Astrocyte of the cerebellum (primary cell): ENCODE measurements around the gene MYO3B.
A peak's percentile ranks its signal among the peaks of the same experiment; 100 is the strongest.

ENCODE experiments used
- DNase-seq: peaks from one replicate; pipeline ENCODE4 v3.0.0-alpha.2; 2011; ENCODE audit warnings: low read depth
- H3K4me3 ChIP-seq: 2 replicates; pipeline ENCODE4 v1.5.1; 2011; ENCODE audit warnings: mild to moderate bottlenecking, low read depth, low read length, moderate library complexity
- CTCF ChIP-seq: IDR thresholded peaks from 2 replicates; pipeline ENCODE4 v1.5.1; 2012; ENCODE audit warnings: low read length, low read depth, moderate library complexity, mild to moderate bottlenecking; ENCODE audit errors: missing control alignments
- in situ Hi-C: cut with HindIII; loops from 2 replicates; pipeline ENCODE4 v1.10.0; 2017; ENCODE audit warnings: low sequenced_read_pairs

The MYO3B gene

DNA sequence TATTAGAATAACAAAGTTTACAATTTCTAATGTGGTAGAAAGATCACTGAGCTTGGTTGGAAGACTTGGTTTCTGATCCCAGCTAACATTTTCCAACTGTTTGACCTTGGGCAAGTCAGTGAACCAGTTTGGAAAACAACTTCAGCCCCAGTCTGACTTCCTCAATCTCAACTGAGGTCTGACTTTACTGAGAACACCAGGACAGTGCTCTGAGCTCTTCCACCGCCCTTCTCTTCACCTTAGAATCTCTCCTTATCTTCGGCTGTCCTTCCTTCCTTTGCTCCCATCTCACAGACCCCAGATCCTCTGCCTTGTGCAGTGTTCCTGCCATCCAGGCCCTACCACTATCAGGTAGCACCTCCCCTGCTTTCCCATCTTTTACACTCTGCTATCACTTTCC lies 343.4 kb downstream of the MYO3B start:
- H3K4me3 ChIP-seq, result no peak overlapping the region
- no peak for DNase-seq
- in situ Hi-C loops, result no loop called here
- TF ChIP-seq CTCF, result no peak

DNA sequence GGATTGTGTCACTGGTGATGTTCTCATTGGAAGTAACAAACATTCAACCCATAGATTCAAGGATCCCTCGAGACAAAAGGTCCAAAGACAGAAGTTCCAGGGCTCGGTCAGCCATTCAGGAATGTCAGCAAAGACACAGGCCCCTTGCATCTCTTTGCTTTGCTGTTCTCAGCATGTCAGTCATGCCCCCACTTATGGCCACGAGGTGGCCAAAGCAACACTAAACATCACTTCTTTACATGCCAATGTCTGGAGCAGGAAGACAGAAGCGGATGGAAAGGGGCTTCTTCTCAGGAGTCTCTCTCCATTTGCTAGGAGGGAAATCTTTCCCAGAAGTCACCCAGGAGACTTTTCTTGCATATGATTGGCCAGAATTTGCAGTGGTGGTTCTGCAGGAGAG lies 345.6 kb downstream of the MYO3B start:
- no peak overlapping the region for H3K4me3 ChIP-seq
- no peak for DNase-seq
- TF ChIP-seq CTCF, result no peak
- in situ Hi-C loops, result no loop called here

DNA sequence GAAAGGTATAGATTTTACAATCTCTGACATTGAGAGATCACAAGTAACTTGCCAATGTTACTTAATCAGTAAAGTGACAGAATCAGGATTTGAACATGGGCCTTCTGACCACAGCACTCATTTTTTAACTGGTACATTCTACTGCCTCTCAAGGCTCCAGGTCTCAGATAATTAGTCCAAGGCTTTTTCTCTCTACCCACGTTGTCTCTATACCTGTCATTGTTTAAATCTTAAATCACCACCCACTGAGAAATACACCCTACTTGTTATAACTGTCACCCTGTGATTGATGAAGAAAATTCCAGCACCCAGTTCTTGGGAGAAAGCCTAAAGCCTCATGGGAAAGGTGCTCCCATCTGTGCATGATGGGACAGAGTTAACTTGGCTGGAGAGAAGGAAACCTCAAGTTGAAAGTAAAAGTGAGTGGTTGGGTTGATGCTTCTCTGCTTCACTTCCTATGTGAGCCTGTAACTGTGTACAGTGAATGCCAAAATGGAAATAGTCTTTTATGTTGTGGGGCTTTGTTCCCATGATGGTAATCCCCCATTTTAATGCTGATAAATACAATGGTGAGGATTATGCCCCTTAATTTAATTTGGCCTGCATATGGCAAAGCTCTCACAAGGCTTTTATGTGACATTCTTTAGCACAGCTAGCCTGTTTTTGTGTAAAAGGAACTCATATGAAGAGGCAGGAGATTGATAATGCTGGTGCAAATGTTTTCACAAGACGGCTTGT lies 347.1 kb downstream of the MYO3B start:
- in situ Hi-C loops, result no loop called here
- no peak overlapping the region for H3K4me3 ChIP-seq
- no peak for TF ChIP-seq CTCF
- DNase-seq, result no peak

- TF ChIP-seq CTCF, result no peak
- no peak overlapping the region for H3K4me3 ChIP-seq
- peak; percentile 96 for DNase-seq
- in situ Hi-C loops, result no loop called here
Observed at GRCh38 chr2:170525566-170525900, 347.6 kb downstream of the MYO3B start.

DNA sequence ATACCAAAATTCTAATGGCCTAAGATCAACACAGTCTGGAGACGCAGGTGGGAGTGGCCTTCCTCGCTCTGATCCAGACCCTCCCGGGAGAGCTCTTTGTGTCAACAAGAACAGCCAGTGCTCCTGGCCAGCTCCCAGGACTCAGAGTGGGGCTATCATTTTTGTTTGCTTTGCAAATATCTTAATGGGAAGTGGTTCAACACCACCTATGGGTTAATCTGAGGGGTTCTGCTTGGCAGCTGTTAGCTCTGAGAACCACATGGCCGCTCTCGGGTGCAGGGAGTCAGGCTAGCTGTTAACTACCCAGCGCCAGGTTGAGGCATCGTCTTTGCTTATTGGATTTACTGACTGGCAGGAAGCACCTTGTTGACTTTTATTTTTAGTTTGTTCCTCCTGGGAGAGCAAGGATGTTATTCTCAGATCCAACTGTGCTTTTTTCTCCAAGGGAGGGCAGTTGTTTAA lies 352.4 kb downstream of the MYO3B start:
- no peak overlapping the region for H3K4me3 ChIP-seq
- in situ Hi-C loops, result no loop called here
- TF ChIP-seq CTCF, result no peak
- peak; percentile 88 for DNase-seq

DNA sequence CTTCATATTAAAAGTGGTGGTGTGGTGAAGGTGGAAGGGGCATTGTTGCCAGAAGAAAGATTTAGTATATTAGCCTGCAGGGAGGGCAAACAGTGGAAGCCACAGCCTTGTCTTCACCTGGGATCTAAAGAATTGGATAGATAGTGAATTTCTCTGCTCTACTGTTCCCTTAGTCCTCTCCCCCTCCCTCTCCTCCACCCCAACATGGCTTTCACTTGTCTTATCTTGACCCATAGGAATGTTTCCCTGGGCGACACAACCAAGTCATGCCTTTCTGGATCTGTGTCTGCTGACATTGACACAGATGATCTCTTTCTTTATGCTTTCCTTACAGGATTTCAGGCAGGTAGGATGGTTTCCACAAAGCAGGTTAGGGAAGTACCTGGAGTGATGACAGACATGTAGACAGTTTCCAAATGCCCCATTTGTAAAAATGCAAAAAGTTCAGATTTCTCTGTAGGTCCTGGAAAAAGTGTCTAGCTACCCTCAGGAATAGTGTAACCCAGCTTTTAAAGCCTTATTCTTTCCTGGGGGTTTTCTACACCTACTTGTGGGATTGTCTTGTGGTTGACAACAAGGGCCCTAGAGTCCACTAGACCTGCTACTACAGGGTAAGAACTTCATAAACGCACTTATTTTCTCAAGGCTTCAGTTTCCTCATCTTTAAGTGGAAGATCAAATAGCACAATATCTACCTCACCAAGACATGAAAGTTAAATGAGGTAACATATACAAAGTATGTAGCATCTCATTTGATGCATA lies 353.0 kb downstream of the MYO3B start:
- DNase-seq, result no peak
- in situ Hi-C loops, result no loop called here
- H3K4me3 ChIP-seq, result no peak overlapping the region
- no peak for TF ChIP-seq CTCF
